GM23248 (cell line): Measurements from ENCODE around the gene CLDN5. TPM values are rescaled to one million over a fixed set of nuclear protein-coding genes. Genes with fewer than 3 reads are reported as not detected.
A peak's percentile ranks its signal among the peaks of the same experiment; 100 is the strongest.

Source experiments
- DNase-seq: peaks from one replicate; pipeline ENCODE4 v3.0.0-alpha.2; 2015
- H2AFZ ChIP-seq: fragments of 200-600 bp; sonication (generic); 2 replicates; pipeline ENCODE4 v1.6.1; 2016; ENCODE audit warnings: antibody characterized with exemption
- H3F3A ChIP-seq: fragments of 200-600 bp; sonication (generic); 2 replicates; pipeline ENCODE4 v1.6.1; 2016; ENCODE audit warnings: mild to moderate bottlenecking, antibody characterized with exemption, mixed run types; ENCODE audit not compliant: insufficient read depth
- H3K27ac ChIP-seq: fragments of 200-600 bp; sonication (generic); 2 replicates; pipeline ENCODE4 v1.5.1; 2016; ENCODE audit warnings: mild to moderate bottlenecking
- H3K27me3 ChIP-seq: fragments of 200-600 bp; sonication (generic); replicated peaks from 2 replicates; pipeline ENCODE4 v1.6.1; 2016; ENCODE audit warnings: mild to moderate bottlenecking; ENCODE audit not compliant: insufficient read depth
- H3K36me3 ChIP-seq: fragments of 200-600 bp; sonication (generic); 2 replicates; pipeline ENCODE4 v1.6.1; 2016; ENCODE audit warnings: low read depth, mild to moderate bottlenecking
- H3K4me1 ChIP-seq: fragments of 200-600 bp; sonication (generic); 2 replicates; pipeline ENCODE4 v1.6.1; 2016; ENCODE audit warnings: mild to moderate bottlenecking; ENCODE audit not compliant: insufficient read depth
- H3K4me2 ChIP-seq: fragments of 200-600 bp; sonication (generic); one replicate; pipeline ENCODE4 v1.6.1; 2016; ENCODE audit warnings: mild to moderate bottlenecking; ENCODE audit not compliant: unreplicated experiment
- H3K4me3 ChIP-seq: fragments of 200-600 bp; sonication (generic); 2 replicates; pipeline ENCODE4 v1.5.1; 2016; ENCODE audit warnings: mild to moderate bottlenecking
- H3K79me2 ChIP-seq: fragments of 200-600 bp; sonication (generic); 2 replicates; pipeline ENCODE4 v1.6.1; 2016; ENCODE audit warnings: mild to moderate bottlenecking; ENCODE audit not compliant: insufficient read depth
- H3K9ac ChIP-seq: fragments of 200-600 bp; sonication (generic); 2 replicates; pipeline ENCODE4 v1.6.1; 2016; ENCODE audit warnings: mild to moderate bottlenecking
- H3K9me2 ChIP-seq: fragments of 200-600 bp; sonication (generic); 2 replicates; pipeline ENCODE4 v1.6.1; 2016; ENCODE audit warnings: mixed run types, mild to moderate bottlenecking, moderate library complexity; ENCODE audit not compliant: insufficient read depth
- H3K9me3 ChIP-seq: fragments of 200-600 bp; sonication (generic); one replicate; pipeline ENCODE4 v1.6.1; 2017; ENCODE audit warnings: low read depth
- H4K20me1 ChIP-seq: fragments of 200-600 bp; sonication (generic); 2 replicates; pipeline ENCODE4 v1.6.0; 2016; ENCODE audit not compliant: insufficient read depth
- EZH2 ChIP-seq: fragments of 200-600 bp; sonication (generic); IDR thresholded peaks from 2 replicates; pipeline ENCODE4 v1.6.1; 2018; ENCODE audit warnings: antibody characterized with exemption, mild to moderate bottlenecking; ENCODE audit not compliant: insufficient read depth, poor library complexity, severe bottlenecking
- EZH2phosphoT487 ChIP-seq: fragments of 200-600 bp; sonication (generic); IDR thresholded peaks from 2 replicates; pipeline ENCODE4 v1.6.1; 2018; ENCODE audit warnings: antibody characterized with exemption, moderate library complexity, mild to moderate bottlenecking, low read depth; ENCODE audit not compliant: insufficient read depth
- WGBS, 2 experiments: methylation state at CpG; one replicate each; pipeline ENCODE4 v1.1.6; 2015 to 2017; ENCODE audit warnings: low lambda C conversion rate in 2 of 2, low coverage in 1 of 2; ENCODE audit errors: missing lambda C conversion rate in 2 of 2; 5-methylcytosine and 5-hydroxymethylcytosine counted together
- in situ Hi-C: fragments of 300-500 bp; cut with MboI; formaldehyde crosslinking; loops from 2 replicates; pipeline ENCODE4 v1.15.0; 2020
- polyA plus RNA-seq: library from polyadenylated mRNA; unstranded; fragments of >200 nt; fragmentation: Nextera tagmentation; extraction: Ambion mirVana; gene quantifications from 2 replicates; pipeline ENCODE4 v1.2.1, GENCODE V29; 2016
- total RNA-seq: library from RNA; depleted of rRNA; stranded (reverse); fragments of >200 nt; shearing (Covaris generic); gene quantifications from 2 replicates; pipeline ENCODE4 v1.2.3, GENCODE V29; 2014

Gene CLDN5
- total and polyA plus RNA-seq, 2 experiments from 2014 or later: not detected

GRCh38 chr22:19495562-19496323, 28.5 kb downstream of the CLDN5 start:
- Histone ChIP-seq H3K9ac (no peak overlapping the region), H3K79me2 (no peaks in the 10 kb centered on the region), H4K20me1 (no peaks in the 10 kb centered on the region), H3K4me2 (no peak overlapping the region), H3K36me3 (no peaks in the 10 kb centered on the region), H3K9me3 (no peaks in the 10 kb centered on the region), H3K4me1 (peaks cover 6% of the 10 kb centered on the region; the same call in 1 of the 2 replicates), H3K27me3 (no peaks in the 10 kb centered on the region), H3K4me3 (no peak overlapping the region), H3K9me2 (no peaks in the 10 kb centered on the region), H3F3A (no peaks in the 10 kb centered on the region), H2AFZ (no peak overlapping the region), H3K27ac (no peak overlapping the region)
- peak; percentile 29 for DNase-seq
- TF ChIP-seq EZH2phosphoT487 (no peak), EZH2 (no peak)
- 84 to 87% methylated on average over 5 of the region's 5 CpGs for WGBS, 2 experiments
- in situ Hi-C loops: no loop called here

GRCh38 chr22:19494676-19495173, 29.5 kb downstream of the CLDN5 start:
- in situ Hi-C loops: no loop called here
- no peak for TF ChIP-seq EZH2phosphoT487
- TF ChIP-seq EZH2: no peak
- Histone ChIP-seq H3K4me1 (peaks cover 6% of the 10 kb centered on the region; the same call in 1 of the 2 replicates), H3K9me3 (no peaks in the 10 kb centered on the region), H3F3A (no peaks in the 10 kb centered on the region), H2AFZ (no peak overlapping the region), H3K4me2 (no peak overlapping the region), H3K27ac (no peak overlapping the region), H4K20me1 (no peaks in the 10 kb centered on the region), H3K9ac (no peak overlapping the region), H3K36me3 (no peaks in the 10 kb centered on the region), H3K27me3 (no peaks in the 10 kb centered on the region), H3K79me2 (no peaks in the 10 kb centered on the region), H3K9me2 (no peaks in the 10 kb centered on the region), H3K4me3 (no peak overlapping the region)
- no peak for DNase-seq
- WGBS, 2 experiments: 97% methylated on average over 6 of the region's 6 CpGs

- TF ChIP-seq EZH2: no peak
- no peak for TF ChIP-seq EZH2phosphoT487
Measured at GRCh38 chr22:19494001-19494560, 30.1 kb downstream of the CLDN5 start.

GRCh38 chr22:19492504-19493174, 31.6 kb downstream of the CLDN5 start:
- WGBS, 2 experiments: 93 to 94% methylated on average over 6 of the region's 6 CpGs
- peaks cover 6% of the 10 kb centered on the region; the same call in 1 of the 2 replicates for H3K4me1 ChIP-seq
- in situ Hi-C loops: no loop called here
- no peak for TF ChIP-seq EZH2
- TF ChIP-seq EZH2phosphoT487: no peak
- no peaks in the 10 kb centered on the region for H4K20me1 ChIP-seq
- H3K9me3 ChIP-seq: no peaks in the 10 kb centered on the region
- H3K9me2 ChIP-seq: no peaks in the 10 kb centered on the region
- DNase-seq: no peak
- no peak overlapping the region for H3K4me2 ChIP-seq
- no peak overlapping the region for H2AFZ ChIP-seq
- H3K9ac ChIP-seq: no peak overlapping the region
- no peaks in the 10 kb centered on the region for H3K36me3 ChIP-seq
- no peak overlapping the region for H3K27ac ChIP-seq
- H3K4me3 ChIP-seq: no peak overlapping the region
- no peaks in the 10 kb centered on the region for H3K27me3 ChIP-seq
- H3K79me2 ChIP-seq: no peaks in the 10 kb centered on the region
- no peaks in the 10 kb centered on the region for H3F3A ChIP-seq

More at GRCh38 chr22:19494001-19494560, 30.1 kb downstream of the CLDN5 start:
- no peaks in the 10 kb centered on the region for H3K36me3 ChIP-seq
- no peaks in the 10 kb centered on the region for H3K27me3 ChIP-seq
- DNase-seq: no peak
- no peaks in the 10 kb centered on the region for H4K20me1 ChIP-seq
- 97 to 98% methylated on average over 8 of the region's 8 CpGs for WGBS, 2 experiments
- no peaks in the 10 kb centered on the region for H3K79me2 ChIP-seq
- in situ Hi-C loops: no loop called here
- no peak overlapping the region for H2AFZ ChIP-seq
- H3K9me2 ChIP-seq: no peaks in the 10 kb centered on the region
- H3K4me3 ChIP-seq: no peak overlapping the region
- H3K4me2 ChIP-seq: no peak overlapping the region
- H3K9me3 ChIP-seq: no peaks in the 10 kb centered on the region
- H3K9ac ChIP-seq: no peak overlapping the region
- peaks cover 6% of the 10 kb centered on the region; the same call in 1 of the 2 replicates for H3K4me1 ChIP-seq
- H3K27ac ChIP-seq: no peak overlapping the region
- no peaks in the 10 kb centered on the region for H3F3A ChIP-seq
